Measurements from ENCODE around the gene ITGB8.

ITGB8 gene

GRCh38 chr7:20399521-20399920 is 68.8 kb downstream of the ITGB8 start:
- Mint-ChIP-seq H3K27me3 (ENCODE audit: low read depth) (no peaks in the 10 kb centered on the region), H3K36me3 (ENCODE audit: low read depth) (peaks cover 44% of the 10 kb centered on the region), H3K4me1 (peaks cover 24% of the 10 kb centered on the region), H3K9me3 (no peaks in the 10 kb centered on the region), H3K4me3 (no peak overlapping the region), H3K27ac (no peak overlapping the region)
- TF ChIP-seq CTCF (IDR thresholded peaks at IDR 0.05; ENCODE audit: unreplicated experiment in 3 of 3): no peak

DNA sequence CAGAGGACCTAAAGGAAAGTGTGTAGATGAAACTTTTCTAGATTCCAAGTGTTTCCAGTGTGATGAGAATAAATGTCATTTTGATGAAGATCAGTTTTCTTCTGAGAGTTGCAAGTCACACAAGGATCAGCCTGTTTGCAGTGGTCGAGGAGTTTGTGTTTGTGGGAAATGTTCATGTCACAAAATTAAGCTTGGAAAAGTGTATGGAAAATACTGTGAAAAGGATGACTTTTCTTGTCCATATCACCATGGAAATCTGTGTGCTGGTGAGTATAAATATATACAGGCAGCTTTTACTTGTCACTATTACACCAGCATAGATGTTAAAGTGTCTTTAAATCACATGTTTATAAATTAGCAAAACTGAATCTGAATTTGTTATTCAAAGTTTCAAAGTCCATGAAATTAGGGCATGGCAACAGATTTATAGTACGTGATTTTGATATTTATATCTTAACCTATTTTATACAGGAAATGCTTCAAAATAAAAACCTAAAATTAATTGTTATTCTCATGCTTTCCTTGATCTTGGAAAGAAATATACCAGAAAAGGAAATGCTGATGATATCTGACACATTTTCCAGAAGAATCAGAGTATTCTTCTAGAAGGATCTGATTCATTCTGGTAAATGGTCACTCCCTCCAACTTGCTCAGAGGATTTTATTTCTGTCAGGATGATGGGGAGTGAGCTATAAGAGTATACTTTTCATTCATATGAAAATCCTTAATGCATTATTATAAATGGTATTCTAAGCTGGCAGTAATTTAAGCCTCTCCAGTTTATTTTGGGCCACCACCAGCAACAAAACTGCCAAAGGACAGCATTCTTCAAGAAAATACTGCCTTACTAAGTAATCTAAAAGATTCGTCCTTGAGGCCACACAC is 71.4 kb downstream of the ITGB8 start:
- Mint-ChIP-seq H3K36me3 (ENCODE audit: low read depth) (peaks cover 39% of the 10 kb centered on the region), H3K9me3 (no peaks in the 10 kb centered on the region), H3K4me3 (no peak overlapping the region), H3K27me3 (ENCODE audit: low read depth) (no peaks in the 10 kb centered on the region), H3K4me1 (peaks cover 30% of the 10 kb centered on the region), H3K27ac (peak overlapping the region in 1 of 3 experiments; percentile 59)
- no peak for TF ChIP-seq CTCF (IDR thresholded peaks at IDR 0.05; ENCODE audit: unreplicated experiment in 3 of 3)

GRCh38 chr7:20402747-20403230 is 72.1 kb downstream of the ITGB8 start:
- Mint-ChIP-seq H3K27me3 (ENCODE audit: low read depth) (no peaks in the 10 kb centered on the region), H3K27ac (peak overlapping the region in 2 of 3 experiments; percentile 80 to 88), H3K4me3 (no peak overlapping the region), H3K36me3 (ENCODE audit: low read depth) (peaks cover 41% of the 10 kb centered on the region), H3K9me3 (no peaks in the 10 kb centered on the region), H3K4me1 (peaks cover 37% of the 10 kb centered on the region)
- TF ChIP-seq CTCF (IDR thresholded peaks at IDR 0.05; ENCODE audit: unreplicated experiment in 3 of 3): peak; percentile 35 to 56 (median 36)

- no peaks in the 10 kb centered on the region for H3K27me3 Mint-ChIP-seq (ENCODE audit: low read depth)
Measured at GRCh38 chr7:20403331-20403730, 72.6 kb downstream of the ITGB8 start.

DNA sequence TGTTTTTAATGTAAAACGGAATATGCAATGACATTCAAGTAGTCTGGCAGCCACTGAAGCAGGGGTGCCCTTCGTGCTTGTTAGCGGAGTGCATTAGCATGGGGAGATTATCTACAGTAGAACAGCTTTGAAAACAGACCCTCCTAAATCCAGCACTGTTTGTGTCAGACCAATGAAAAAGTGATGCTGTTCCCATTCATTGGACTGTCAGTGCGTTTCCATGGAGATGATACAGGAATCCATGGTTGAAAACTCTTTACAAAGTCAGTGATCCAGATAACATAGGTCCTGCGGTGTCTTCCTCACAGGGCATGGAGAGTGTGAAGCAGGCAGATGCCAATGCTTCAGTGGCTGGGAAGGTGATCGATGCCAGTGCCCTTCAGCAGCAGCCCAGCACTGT is 73.6 kb downstream of the ITGB8 start:
- Mint-ChIP-seq H3K4me1 (peaks cover 41% of the 10 kb centered on the region), H3K27ac (peak overlapping the region; percentile 11 to 88 (median 66)), H3K36me3 (ENCODE audit: low read depth) (peaks cover 40% of the 10 kb centered on the region), H3K9me3 (no peaks in the 10 kb centered on the region), H3K27me3 (ENCODE audit: low read depth) (no peaks in the 10 kb centered on the region), H3K4me3 (no peak overlapping the region)
- no peak for TF ChIP-seq CTCF (IDR thresholded peaks at IDR 0.05; ENCODE audit: unreplicated experiment in 3 of 3)

More at GRCh38 chr7:20403331-20403730, 72.6 kb downstream of the ITGB8 start:
- Mint-ChIP-seq H3K27ac (peak overlapping the region; percentile 66 to 88 (median 80)), H3K36me3 (ENCODE audit: low read depth) (peaks cover 43% of the 10 kb centered on the region), H3K4me1 (peaks cover 41% of the 10 kb centered on the region), H3K9me3 (no peaks in the 10 kb centered on the region), H3K4me3 (no peak overlapping the region)
- TF ChIP-seq CTCF (IDR thresholded peaks at IDR 0.05; ENCODE audit: unreplicated experiment in 3 of 3): no peak
